Peyer's patch (tissue), 4 donors: ENCODE results near the gene ZNF425. TPM values are rescaled to one million over a fixed set of nuclear protein-coding genes. Genes with fewer than 3 reads are reported as not detected.

Experiments used
- DNase-seq, 3 donors: peaks; one replicate each; pipeline ENCODE4 v3.0.0-alpha.2; 2017 to 2019
- H3K27ac ChIP-seq, 4 donors: fragments of 200-600 bp; sonication (generic); one replicate each; pipeline ENCODE4 v1.5.1; 2016 to 2019
- H3K27me3 ChIP-seq, 2 donors: fragments of 200-600 bp; sonication (generic); one replicate each; pipeline ENCODE4 v1.5.1; 2019
- H3K36me3 ChIP-seq, 3 donors: fragments of 200-600 bp; sonication (generic); one replicate each; pipeline ENCODE4 v1.5.1; 2016 to 2019
- H3K4me1 ChIP-seq, 4 donors: fragments of 200-600 bp; sonication (generic); one replicate each; pipeline ENCODE4 v1.5.1; 2016 to 2019
- H3K4me3 ChIP-seq, 4 donors: fragments of 200-600 bp; sonication (generic); 1 replicate in 3 of 4; 2 replicates in 1 of 4; pipeline ENCODE4 v1.5.1; 2016 to 2019; ENCODE audit warnings: mild to moderate bottlenecking in 1 of 4
- H3K9me3 ChIP-seq, 4 donors: fragments of 200-600 bp; sonication (generic); one replicate each; pipeline ENCODE4 v1.5.1; 2016 to 2019; ENCODE audit warnings: mild to moderate bottlenecking in 1 of 4
- CTCF ChIP-seq, 6 experiments: fragments of 450-650 bp in 4 of 6; fragments of 200-600 bp in 2 of 6; sonication (generic) in 1 of 6; IDR thresholded peaks; one replicate each; pipeline ENCODE4 v1.5.1; 2017 to 2019; ENCODE audit warnings: antibody characterized with exemption in 6 of 6, mild to moderate bottlenecking in 3 of 6, moderate library complexity in 1 of 6
- POLR2A ChIP-seq, 2 donors: fragments of 450-650 bp; IDR thresholded peaks; one replicate each; pipeline ENCODE4 v1.5.1; 2017; ENCODE audit warnings: antibody characterized with exemption in 2 of 2, mild to moderate bottlenecking in 2 of 2, moderate library complexity in 2 of 2
- total RNA-seq, 4 donors: library from RNA; depleted of rRNA; stranded (reverse); fragments of >200 nt; gene quantifications; one replicate each; pipeline ENCODE4 v1.1.0, GENCODE V29; 2016

The ZNF425 gene
- total RNA-seq, 4 donors from 2014 or later = 0.88 to 2.5 (median 2.0) TPM

- H3K4me1 ChIP-seq = peaks cover 0 to 7% (median 3%) of the 10 kb centered on the region in 4 donors
- DNase-seq = no peak
- H3K4me3 ChIP-seq = no peak overlapping the region
- H3K27me3 ChIP-seq = no peaks in the 10 kb centered on the region
- H3K9me3 ChIP-seq = no peaks in the 10 kb centered on the region
- H3K27ac ChIP-seq = no peak overlapping the region
- TF ChIP-seq POLR2A (IDR thresholded peaks at IDR 0.05) = no peak
- no peak for TF ChIP-seq CTCF (IDR thresholded peaks at IDR 0.05)
- peaks cover 0 to 3% (median 0%) of the 10 kb centered on the region in 3 donors for H3K36me3 ChIP-seq
These were observed 40.3 kb downstream of the ZNF425 start for GRCh38 chr7:149085866-149086265.

- Histone ChIP-seq H3K36me3 (peaks cover 0 to 3% (median 0%) of the 10 kb centered on the region in 3 donors), H3K9me3 (no peaks in the 10 kb centered on the region), H3K27ac (no peak overlapping the region), H3K27me3 (no peaks in the 10 kb centered on the region), H3K4me1 (peaks cover 0 to 2% (median 0%) of the 10 kb centered on the region in 4 donors), H3K4me3 (no peak overlapping the region)
- DNase-seq = no peak
- TF ChIP-seq POLR2A (IDR thresholded peaks at IDR 0.05) = no peak
- no peak for TF ChIP-seq CTCF (IDR thresholded peaks at IDR 0.05)
These were observed 41.7 kb downstream of the ZNF425 start for GRCh38 chr7:149084407-149084806.

GRCh38 chr7:149081914-149082313, 44.2 kb downstream of the ZNF425 start:
- no peaks in the 10 kb centered on the region for H3K4me1 ChIP-seq

GRCh38 chr7:149077594-149077993, 48.5 kb downstream of the ZNF425 start:
- H3K27ac ChIP-seq = no peak overlapping the region
- TF ChIP-seq CTCF (IDR thresholded peaks at IDR 0.05) = no peak
- no peak for TF ChIP-seq POLR2A (IDR thresholded peaks at IDR 0.05)
- H3K4me1 ChIP-seq = no peaks in the 10 kb centered on the region
- H3K36me3 ChIP-seq = no peaks in the 10 kb centered on the region
- no peak for DNase-seq
- no peaks in the 10 kb centered on the region for H3K27me3 ChIP-seq
- H3K9me3 ChIP-seq = no peaks in the 10 kb centered on the region
- no peak overlapping the region for H3K4me3 ChIP-seq

More at GRCh38 chr7:149081914-149082313, 44.2 kb downstream of the ZNF425 start:
- Histone ChIP-seq H3K27ac (no peak overlapping the region), H3K27me3 (no peaks in the 10 kb centered on the region), H3K9me3 (no peaks in the 10 kb centered on the region), H3K36me3 (peaks cover 0 to 3% (median 0%) of the 10 kb centered on the region in 3 donors), H3K4me3 (no peak overlapping the region)
- no peak for DNase-seq
- no peak for TF ChIP-seq POLR2A (IDR thresholded peaks at IDR 0.05)

- Histone ChIP-seq H3K9me3 (no peaks in the 10 kb centered on the region), H3K4me1 (no peaks in the 10 kb centered on the region), H3K27ac (no peak overlapping the region), H3K4me3 (no peak overlapping the region), H3K36me3 (peaks cover 0 to 16% (median 0%) of the 10 kb centered on the region in 3 donors), H3K27me3 (no peaks in the 10 kb centered on the region)
- TF ChIP-seq CTCF (IDR thresholded peaks at IDR 0.05) (no peak), POLR2A (IDR thresholded peaks at IDR 0.05) (no peak)
- DNase-seq = no peak
These were observed 50.8 kb downstream of the ZNF425 start for GRCh38 chr7:149075286-149075685.

- no peak for DNase-seq
- H3K27ac ChIP-seq = no peak overlapping the region
- TF ChIP-seq POLR2A (IDR thresholded peaks at IDR 0.05) = no peak
- TF ChIP-seq CTCF (IDR thresholded peaks at IDR 0.05) = no peak
- H3K4me3 ChIP-seq = no peak overlapping the region
- H3K9me3 ChIP-seq = no peaks in the 10 kb centered on the region
- no peaks in the 10 kb centered on the region for H3K27me3 ChIP-seq
- H3K4me1 ChIP-seq = no peaks in the 10 kb centered on the region
- H3K36me3 ChIP-seq = peaks cover 0 to 18% (median 0%) of the 10 kb centered on the region in 3 donors
These were observed 51.8 kb downstream of the ZNF425 start for GRCh38 chr7:149074116-149074885.
